ENCODE measurements around the gene OGDH.

- TF ChIP-seq, protein P1, sequence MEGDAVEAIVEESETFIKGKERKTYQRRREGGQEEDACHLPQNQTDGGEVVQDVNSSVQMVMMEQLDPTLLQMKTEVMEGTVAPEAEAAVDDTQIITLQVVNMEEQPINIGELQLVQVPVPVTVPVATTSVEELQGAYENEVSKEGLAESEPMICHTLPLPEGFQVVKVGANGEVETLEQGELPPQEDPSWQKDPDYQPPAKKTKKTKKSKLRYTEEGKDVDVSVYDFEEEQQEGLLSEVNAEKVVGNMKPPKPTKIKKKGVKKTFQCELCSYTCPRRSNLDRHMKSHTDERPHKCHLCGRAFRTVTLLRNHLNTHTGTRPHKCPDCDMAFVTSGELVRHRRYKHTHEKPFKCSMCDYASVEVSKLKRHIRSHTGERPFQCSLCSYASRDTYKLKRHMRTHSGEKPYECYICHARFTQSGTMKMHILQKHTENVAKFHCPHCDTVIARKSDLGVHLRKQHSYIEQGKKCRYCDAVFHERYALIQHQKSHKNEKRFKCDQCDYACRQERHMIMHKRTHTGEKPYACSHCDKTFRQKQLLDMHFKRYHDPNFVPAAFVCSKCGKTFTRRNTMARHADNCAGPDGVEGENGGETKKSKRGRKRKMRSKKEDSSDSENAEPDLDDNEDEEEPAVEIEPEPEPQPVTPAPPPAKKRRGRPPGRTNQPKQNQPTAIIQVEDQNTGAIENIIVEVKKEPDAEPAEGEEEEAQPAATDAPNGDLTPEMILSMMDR (IDR thresholded peaks at IDR 0.05), result no peak
- no peak for TF ChIP-seq POLR2A (IDR thresholded peaks at IDR 0.05)
Observed at GRCh38 chr7:44738876-44739665, 132.6 kb downstream of the OGDH start.
